ENCODE measurements around the gene NCLN.

GRCh38 chr19:3167533-3168272 is 18.0 kb upstream of the NCLN start:
- no peak for TF ChIP-seq CTCF (IDR thresholded peaks at IDR 0.05)
- no peak for TF ChIP-seq POLR2AphosphoS5 (IDR thresholded peaks at IDR 0.05; ENCODE audit: insufficient read depth in 1 of 2, low read depth in 1 of 2)

Measured in vagina (tissue), 2 donors.